ENCODE results near the gene MBOAT7. TPM values are rescaled to one million over a fixed set of nuclear protein-coding genes. Genes with fewer than 3 reads are reported as not detected.

The MBOAT7 gene
- total RNA-seq, 1 experiment from 2014 or later: 109 TPM

GRCh38 chr19:54199401-54199800 is 10.0 kb upstream of the MBOAT7 start:
- Mint-ChIP-seq H3K27ac (peak overlapping the region; percentile 96), H3K9me3 (no peaks in the 10 kb centered on the region), H3K4me3 (peak overlapping the region; percentile 100), H3K27me3 (ENCODE audit: low read depth) (no peaks in the 10 kb centered on the region), H3K36me3 (peaks cover 49% of the 10 kb centered on the region), H3K4me1 (peaks cover 39% of the 10 kb centered on the region)
- TF ChIP-seq CBFB (CRISPR knock-in tag; IDR thresholded peaks at IDR 0.05; ENCODE audit: low read depth) (no peak), ZNF317 (CRISPR knock-in tag; IDR thresholded peaks at IDR 0.05; ENCODE audit: borderline replicate concordance, low read depth) (no peak), ATF2 (CRISPR knock-in tag; IDR thresholded peaks at IDR 0.05; ENCODE audit: borderline replicate concordance, low read depth) (no peak), ERG (CRISPR knock-in tag; IDR thresholded peaks at IDR 0.05) (no peak), ATF6 (CRISPR knock-in tag; IDR thresholded peaks at IDR 0.05) (no peak), FOXP1 (CRISPR knock-in tag; IDR thresholded peaks at IDR 0.05; ENCODE audit: borderline replicate concordance) (no peak), IRF1 (CRISPR knock-in tag; IDR thresholded peaks at IDR 0.05) (no peak), USF2 (CRISPR knock-in tag; IDR thresholded peaks at IDR 0.05) (no peak), TEAD1 (CRISPR knock-in tag; IDR thresholded peaks at IDR 0.05) (no peak), MYBL2 (CRISPR knock-in tag; IDR thresholded peaks at IDR 0.05) (no peak), SMAD4 (CRISPR knock-in tag; IDR thresholded peaks at IDR 0.05) (no peak), FOXJ3 (CRISPR knock-in tag; IDR thresholded peaks at IDR 0.05; ENCODE audit: borderline replicate concordance) (no peak), PRRX2 (CRISPR knock-in tag; IDR thresholded peaks at IDR 0.05) (no peak), ZNF263 (CRISPR knock-in tag; IDR thresholded peaks at IDR 0.05; ENCODE audit: low read depth) (no peak), ZNF219 (CRISPR knock-in tag; IDR thresholded peaks at IDR 0.05; ENCODE audit: borderline replicate concordance) (no peak), NFE2L1 (CRISPR knock-in tag; IDR thresholded peaks at IDR 0.05) (no peak), GABPB1 (CRISPR knock-in tag; IDR thresholded peaks at IDR 0.05) (no peak)
- DNase-seq (ENCODE audit: low spot score) (no peak), ATAC-seq (no peak)
- POLR2A ChIA-PET: interaction anchor here (2.0 kb wide), 1 partner anchor 9 kb away, joined by 7 read pairs; no protein-coding TSS in a partner anchor
- CTCF ChIA-PET: interaction anchor here (0.6 to 1.2 kb wide), 2 partner anchors 11 to 946 kb away, joined by 3 to 6 read pairs; partner anchors contain the start of gene MBOAT7

- ATAC-seq (no peak), DNase-seq (ENCODE audit: low spot score) (no peak)
- POLR2A ChIA-PET: no interaction called here
- Mint-ChIP-seq H3K27ac (no peak overlapping the region; the same call in 1 of the 2 replicates), H3K27me3 (ENCODE audit: low read depth) (no peaks in the 10 kb centered on the region), H3K9me3 (no peaks in the 10 kb centered on the region), H3K4me1 (peaks cover 27% of the 10 kb centered on the region), H3K36me3 (peaks cover 44% of the 10 kb centered on the region), H3K4me3 (no peak overlapping the region)
- CTCF ChIA-PET: interaction anchor here (1.0 kb wide), 1 partner anchor 17 kb away, joined by 3 read pairs; no protein-coding TSS in a partner anchor
- TF ChIP-seq ZBTB21 (CRISPR knock-in tag; IDR thresholded peaks at IDR 0.05; ENCODE audit: borderline replicate concordance): no peak
- TF ChIP-seq CREB1 (CRISPR knock-in tag; IDR thresholded peaks at IDR 0.05): no peak
- no peak for TF ChIP-seq SMAD4 (CRISPR knock-in tag; IDR thresholded peaks at IDR 0.05)
- TF ChIP-seq JAZF1 (CRISPR knock-in tag; IDR thresholded peaks at IDR 0.05): no peak
- no peak for TF ChIP-seq AFF4 (CRISPR knock-in tag; IDR thresholded peaks at IDR 0.05; ENCODE audit: borderline replicate concordance)
- no peak for TF ChIP-seq GTF2I (CRISPR knock-in tag; conservative IDR thresholded peaks at IDR 0.05)
- no peak for TF ChIP-seq TEAD4 (CRISPR knock-in tag; IDR thresholded peaks at IDR 0.05)
- TF ChIP-seq SOX15 (CRISPR knock-in tag; IDR thresholded peaks at IDR 0.05): no peak
- TF ChIP-seq EMX1 (CRISPR knock-in tag; IDR thresholded peaks at IDR 0.05): no peak
- no peak for TF ChIP-seq GABPB1 (CRISPR knock-in tag; IDR thresholded peaks at IDR 0.05)
Observed at GRCh38 chr19:54197121-54197520, 7.7 kb upstream of the MBOAT7 start.

Data from WTC11 (cell line).